PFSK-1 (cell line): Measurements from ENCODE around the gene LSMEM2.

Experiments
- FOXP2 ChIP-seq: optimal IDR thresholded peaks from 2 replicates; pipeline ENCODE3; 2011; ENCODE audit warnings: borderline replicate concordance, control low read depth, inconsistent platforms; ENCODE audit not compliant: insufficient read depth; ENCODE audit errors: extremely low read length, extremely low read depth
- POLR2AphosphoS5 ChIP-seq: IDR thresholded peaks from 2 replicates; pipeline ENCODE4 v1.6.1; 2012; ENCODE audit warnings: low read depth, mild to moderate bottlenecking, control low read depth, low read length, moderate library complexity
- REST ChIP-seq, 2 experiments: IDR thresholded peaks; 2 replicates each; pipeline versions ENCODE4 v1.6.1 to v1.8.0; 2011 to 2012; ENCODE audit warnings: low read depth in 2 of 2, low read length in 2 of 2, control low read depth in 1 of 2, inconsistent platforms in 1 of 2, mild to moderate bottlenecking in 1 of 2, moderate library complexity in 1 of 2; ENCODE audit not compliant: insufficient read depth in 1 of 2
- SIN3A ChIP-seq: IDR thresholded peaks from 2 replicates; pipeline ENCODE4 v1.6.1; 2012; ENCODE audit warnings: mild to moderate bottlenecking, low read length, moderate library complexity, borderline replicate concordance; ENCODE audit not compliant: insufficient read depth
- TAF1 ChIP-seq: IDR thresholded peaks from 2 replicates; pipeline ENCODE4 v1.6.1; 2012; ENCODE audit warnings: low read length, control low read depth, borderline replicate concordance; ENCODE audit not compliant: insufficient read depth

The LSMEM2 gene

DNA sequence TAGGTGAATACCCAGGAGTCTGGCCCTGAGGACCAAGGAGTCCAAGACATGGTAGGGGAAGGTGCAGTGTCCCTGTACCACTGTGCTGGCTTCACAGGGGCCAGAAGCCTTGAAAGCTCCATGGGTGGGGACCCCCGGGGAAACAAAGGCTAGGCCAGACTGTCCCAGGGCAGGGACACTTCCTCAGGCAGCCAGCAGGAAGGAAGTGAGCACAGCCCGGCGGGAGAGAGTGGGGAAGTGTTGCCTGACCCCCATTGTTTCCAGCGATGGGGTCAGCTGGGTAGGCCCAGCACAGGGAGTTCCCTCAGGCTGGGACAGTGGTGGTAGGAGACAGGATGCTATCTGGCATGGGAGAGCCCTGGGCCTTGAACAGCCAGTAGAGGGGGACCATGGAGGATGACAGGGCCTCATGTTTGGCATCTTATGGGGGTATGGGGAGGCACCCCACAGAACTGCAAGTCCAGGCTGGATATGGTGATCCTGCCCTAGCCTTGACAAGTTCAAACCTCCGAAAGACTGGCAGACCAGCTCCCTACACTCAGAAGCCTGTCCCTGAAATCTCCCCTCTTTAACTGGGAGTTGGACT lies 44.8 kb downstream of the LSMEM2 start:
- TF ChIP-seq TAF1 (no peak), SIN3A (no peak), POLR2AphosphoS5 (no peak), REST (IDR thresholded peaks at IDR 0.05; ENCODE audit: insufficient read depth in 1 of 2, low read depth in 2 of 2, low read length in 2 of 2) (no peak), FOXP2 (no peak)

GRCh38 chr3:50324351-50325112 lies 45.6 kb downstream of the LSMEM2 start:
- TF ChIP-seq FOXP2 (no peak), SIN3A (no peak), REST (IDR thresholded peaks at IDR 0.05; ENCODE audit: insufficient read depth in 1 of 2, low read depth in 2 of 2, low read length in 2 of 2) (no peak), TAF1 (no peak), POLR2AphosphoS5 (no peak)

GRCh38 chr3:50325113-50325480 lies 46.2 kb downstream of the LSMEM2 start:
- no peak for TF ChIP-seq REST (IDR thresholded peaks at IDR 0.05; ENCODE audit: insufficient read depth in 1 of 2, low read depth in 2 of 2, low read length in 2 of 2)
- TF ChIP-seq SIN3A, result no peak
- no peak for TF ChIP-seq FOXP2
- TF ChIP-seq POLR2AphosphoS5, result no peak
- no peak for TF ChIP-seq TAF1

DNA sequence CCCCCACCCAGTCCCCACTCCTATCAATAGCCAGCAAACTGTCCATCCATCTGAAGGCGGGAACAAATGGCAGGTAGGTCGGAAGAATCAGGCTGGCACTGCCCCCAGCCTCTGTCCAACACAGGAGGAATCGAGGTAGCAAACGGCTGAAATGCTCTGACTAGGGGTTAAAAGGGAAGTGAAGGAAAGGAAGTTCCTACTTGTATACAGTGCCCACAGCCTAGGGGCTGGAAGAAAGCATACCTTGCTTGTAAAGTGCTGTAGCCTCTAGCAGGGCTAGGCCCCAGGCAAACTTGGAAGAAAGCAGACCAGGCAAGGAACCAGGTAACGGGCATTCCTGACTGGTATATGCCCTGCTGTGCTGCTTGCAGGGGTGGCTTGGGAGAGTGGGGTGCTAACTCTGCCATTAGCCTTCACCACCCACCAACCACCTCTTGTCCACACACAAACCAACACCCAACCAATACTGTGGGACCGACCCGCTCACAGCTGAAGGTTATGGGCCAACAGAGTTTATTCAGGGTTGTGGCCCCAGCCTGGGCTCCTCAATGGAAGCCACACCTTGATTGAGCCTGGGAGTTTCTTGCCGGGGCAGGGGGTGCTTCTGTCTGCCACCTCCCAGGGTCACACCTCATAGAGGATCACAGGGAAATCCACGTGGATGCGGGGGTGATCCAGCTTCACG lies 46.8 kb downstream of the LSMEM2 start:
- TF ChIP-seq FOXP2 (no peak), REST (IDR thresholded peaks at IDR 0.05; ENCODE audit: insufficient read depth in 1 of 2, low read depth in 2 of 2, low read length in 2 of 2) (no peak), TAF1 (no peak), SIN3A (no peak), POLR2AphosphoS5 (no peak)

DNA sequence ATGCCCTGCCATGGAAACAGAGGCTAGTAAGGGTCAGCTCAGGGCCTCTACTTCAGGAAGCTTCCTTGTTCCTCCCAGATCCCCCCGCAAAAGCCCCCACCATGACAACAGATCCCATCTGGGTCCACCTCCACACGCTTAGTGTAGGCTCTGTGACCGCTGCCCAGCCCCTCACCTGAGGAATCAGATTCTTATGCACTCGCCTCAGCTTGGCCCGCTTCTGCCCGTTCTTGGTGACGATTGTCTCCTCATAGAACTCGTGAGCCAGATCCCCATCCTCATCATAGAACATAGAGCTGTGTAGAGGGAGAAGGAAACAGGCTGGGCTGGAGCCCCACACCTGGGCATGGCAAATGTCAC lies 47.3 kb downstream of the LSMEM2 start:
- TF ChIP-seq POLR2AphosphoS5 (no peak), REST (IDR thresholded peaks at IDR 0.05; ENCODE audit: insufficient read depth in 1 of 2, low read depth in 2 of 2, low read length in 2 of 2) (no peak), FOXP2 (no peak), SIN3A (no peak), TAF1 (no peak)
